Cerebellar cortex (tissue), 1 donor: ENCODE measurements around the gene RALGPS1.
A peak's percentile ranks its signal among the peaks of the same experiment; 100 is the strongest.

Experiments
- DNase-seq: peaks from one replicate; pipeline ENCODE4 v3.0.0-alpha.2; 2015; ENCODE audit warnings: low spot score

Gene RALGPS1, protein sequence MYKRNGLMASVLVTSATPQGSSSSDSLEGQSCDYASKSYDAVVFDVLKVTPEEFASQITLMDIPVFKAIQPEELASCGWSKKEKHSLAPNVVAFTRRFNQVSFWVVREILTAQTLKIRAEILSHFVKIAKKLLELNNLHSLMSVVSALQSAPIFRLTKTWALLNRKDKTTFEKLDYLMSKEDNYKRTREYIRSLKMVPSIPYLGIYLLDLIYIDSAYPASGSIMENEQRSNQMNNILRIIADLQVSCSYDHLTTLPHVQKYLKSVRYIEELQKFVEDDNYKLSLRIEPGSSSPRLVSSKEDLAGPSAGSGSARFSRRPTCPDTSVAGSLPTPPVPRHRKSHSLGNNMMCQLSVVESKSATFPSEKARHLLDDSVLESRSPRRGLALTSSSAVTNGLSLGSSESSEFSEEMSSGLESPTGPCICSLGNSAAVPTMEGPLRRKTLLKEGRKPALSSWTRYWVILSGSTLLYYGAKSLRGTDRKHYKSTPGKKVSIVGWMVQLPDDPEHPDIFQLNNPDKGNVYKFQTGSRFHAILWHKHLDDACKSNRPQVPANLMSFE

DNA sequence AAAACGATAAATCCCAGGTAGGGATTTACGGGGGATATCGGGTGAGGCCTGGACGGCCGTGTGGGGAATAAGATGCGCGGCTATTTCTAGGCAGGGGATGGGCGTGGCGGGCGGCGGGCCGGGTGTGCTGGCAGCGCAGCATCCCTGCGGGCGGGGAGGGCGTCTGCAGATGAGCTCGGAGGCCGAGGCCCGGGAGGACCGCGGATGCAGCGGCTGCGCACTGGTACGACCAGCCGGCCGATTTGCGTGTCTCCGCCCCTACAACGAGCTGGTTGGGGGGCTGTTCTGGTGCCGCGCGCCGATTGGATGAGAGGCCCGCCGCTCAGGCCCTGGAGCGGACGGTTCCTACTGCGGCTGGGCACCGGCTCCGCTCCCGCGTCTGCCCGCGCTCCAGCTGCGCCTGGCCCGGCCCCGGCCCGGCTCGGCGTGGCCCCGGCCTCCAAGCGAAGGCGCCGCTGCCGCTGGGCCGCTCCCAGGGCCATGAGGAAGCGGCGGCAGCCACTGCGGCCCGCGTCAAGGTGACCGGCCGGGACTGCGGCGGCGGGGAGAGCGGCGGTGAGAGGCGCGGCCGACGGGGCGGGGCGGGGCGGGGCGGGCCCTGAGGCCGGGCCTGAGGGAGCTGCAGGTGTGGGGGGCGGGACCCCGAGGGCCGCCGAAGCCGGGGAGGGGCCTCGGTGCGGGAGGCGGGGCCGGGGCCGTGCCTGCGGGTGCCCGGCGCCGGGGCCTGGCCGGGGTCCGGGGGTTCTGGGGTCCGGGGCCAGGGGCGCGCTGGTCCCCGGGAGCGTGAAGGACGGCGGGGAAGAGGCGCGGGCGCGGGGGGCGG is at the start of gene RALGPS1:
TSS of gene RALGPS1 (plus strand) at position 325 of the 823 bp plus-strand sequence. CDS start 47,508 bp downstream, outside the sequence.
- peak; percentile 95 for DNase-seq

DNA sequence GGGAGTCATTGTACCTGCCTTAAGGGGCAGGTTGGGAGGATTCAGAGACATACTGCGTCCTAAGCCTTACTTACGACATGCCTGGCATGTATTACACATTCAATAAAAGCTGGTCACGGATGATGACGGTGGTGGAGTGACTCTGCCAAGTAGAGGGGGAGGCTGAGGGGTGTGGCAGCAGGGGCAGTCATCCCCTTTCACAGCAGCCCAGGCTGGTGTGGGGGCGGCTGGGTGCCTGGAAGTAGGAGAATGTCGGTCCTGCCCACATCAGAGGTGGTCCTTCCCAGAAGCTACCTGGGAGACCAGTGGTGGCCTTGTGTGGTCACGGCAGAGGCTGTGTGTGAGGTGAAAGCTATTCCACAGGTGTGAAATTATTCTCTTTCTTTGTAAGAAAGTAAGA is 45.2 kb upstream of the RALGPS1 start:
- DNase-seq = no peak

DNA sequence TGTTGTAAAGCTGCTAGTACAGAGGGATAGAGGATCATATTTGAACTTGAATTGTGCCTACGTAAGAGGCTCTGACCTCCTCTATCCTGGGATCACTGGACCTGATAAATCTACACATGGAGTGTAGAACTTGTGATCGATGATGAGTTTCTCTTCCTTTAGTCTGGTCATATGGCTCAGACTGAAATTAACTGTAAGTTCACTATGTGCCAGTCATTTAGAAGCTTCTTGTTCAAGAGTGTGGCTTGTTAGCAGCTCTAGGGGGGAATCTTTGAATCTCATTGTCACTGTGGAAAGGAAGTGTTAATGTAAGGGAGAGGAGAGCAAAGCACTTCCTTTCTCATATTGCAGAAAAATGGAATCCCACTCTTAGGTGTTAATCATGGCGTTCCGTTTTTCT is 42.1 kb upstream of the RALGPS1 start:
- no peak for DNase-seq

DNA sequence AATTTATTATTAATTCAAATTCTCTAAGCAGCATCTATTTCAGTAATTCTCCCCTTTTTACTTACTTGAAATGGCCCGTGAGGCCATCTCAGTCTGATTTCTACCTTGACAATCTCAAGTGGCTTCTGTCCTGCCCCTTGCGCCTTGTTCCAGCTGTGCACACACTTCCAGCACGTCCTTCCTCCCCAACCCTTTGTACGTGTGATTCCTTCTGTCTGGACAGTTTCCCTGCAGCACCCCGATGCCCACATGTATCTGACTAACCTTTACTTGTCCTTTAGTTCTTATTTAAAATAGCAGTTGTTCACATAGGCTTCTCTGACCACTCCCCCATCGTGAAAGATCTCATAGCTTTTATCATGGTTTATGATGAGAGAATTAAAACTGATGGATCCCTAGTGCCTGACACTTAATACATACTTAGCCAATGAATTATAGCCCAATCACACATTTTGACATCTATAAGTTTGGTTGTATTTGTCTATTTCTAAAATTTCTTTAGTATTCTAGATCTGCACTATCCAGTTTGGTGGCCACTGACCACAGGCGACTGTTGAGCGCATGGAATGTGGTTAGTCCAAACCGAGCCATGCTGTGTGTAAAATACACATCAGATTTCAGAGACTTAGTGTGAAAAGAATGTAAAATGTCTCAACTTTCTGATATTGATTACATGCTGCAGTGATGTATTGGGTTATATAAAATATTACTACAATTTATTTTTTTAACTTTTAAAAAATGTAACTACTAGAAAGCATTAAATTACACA is 39.9 kb upstream of the RALGPS1 start:
- no peak for DNase-seq

DNA sequence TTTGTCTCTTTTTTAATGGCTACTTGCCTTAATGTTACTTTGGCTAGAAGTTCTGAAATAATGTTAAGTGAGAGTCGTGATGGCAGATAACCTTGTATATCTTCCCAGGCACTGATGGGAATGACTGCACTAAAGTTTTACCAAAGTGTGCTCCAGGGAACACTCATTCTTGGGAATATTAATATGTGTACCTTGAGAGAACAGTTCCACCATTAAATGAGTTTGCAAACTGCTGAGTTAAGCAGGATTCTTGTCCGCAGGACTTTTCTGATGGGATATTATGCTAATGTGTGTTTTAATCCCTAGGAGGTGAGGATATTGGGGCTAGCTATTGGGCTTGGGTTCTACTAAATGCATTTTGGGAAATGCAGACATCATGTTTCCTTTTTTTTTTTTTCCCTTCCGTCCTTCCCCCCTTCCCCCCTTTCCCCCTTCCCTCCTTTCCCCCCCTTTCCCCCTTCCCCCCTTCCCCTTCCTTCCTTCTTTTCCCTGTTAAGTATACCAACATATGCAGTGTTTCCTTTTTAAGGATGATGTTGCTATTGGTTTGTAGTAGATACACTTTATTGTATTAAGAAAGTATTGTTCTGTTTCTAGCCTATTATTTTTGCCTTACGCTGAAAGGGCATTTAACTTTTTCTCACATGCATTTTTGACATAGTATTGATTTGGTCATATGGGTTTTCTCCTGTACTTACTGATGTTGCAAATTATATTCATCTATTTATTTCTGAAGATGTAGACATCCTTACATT is 38.6 kb upstream of the RALGPS1 start:
- no peak for DNase-seq

DNA sequence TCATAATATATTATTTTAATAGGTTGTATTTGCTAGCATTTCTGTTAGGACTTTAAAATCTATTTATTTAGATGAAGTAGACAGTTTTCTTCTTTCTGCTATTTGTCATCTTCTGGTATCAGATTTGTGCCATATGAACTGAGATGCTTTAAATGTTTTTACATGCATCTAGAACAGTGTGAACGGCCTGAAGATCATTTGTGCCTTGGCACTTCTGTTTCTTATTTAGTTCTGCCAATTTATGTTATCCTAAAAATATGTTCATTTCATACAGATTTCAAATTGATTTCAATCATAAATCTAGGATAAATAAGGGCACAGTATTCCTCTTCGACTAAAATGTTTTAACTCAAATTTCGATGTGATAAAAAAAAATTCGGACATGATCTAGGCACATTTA is 38.1 kb upstream of the RALGPS1 start:
- DNase-seq = no peak

DNA sequence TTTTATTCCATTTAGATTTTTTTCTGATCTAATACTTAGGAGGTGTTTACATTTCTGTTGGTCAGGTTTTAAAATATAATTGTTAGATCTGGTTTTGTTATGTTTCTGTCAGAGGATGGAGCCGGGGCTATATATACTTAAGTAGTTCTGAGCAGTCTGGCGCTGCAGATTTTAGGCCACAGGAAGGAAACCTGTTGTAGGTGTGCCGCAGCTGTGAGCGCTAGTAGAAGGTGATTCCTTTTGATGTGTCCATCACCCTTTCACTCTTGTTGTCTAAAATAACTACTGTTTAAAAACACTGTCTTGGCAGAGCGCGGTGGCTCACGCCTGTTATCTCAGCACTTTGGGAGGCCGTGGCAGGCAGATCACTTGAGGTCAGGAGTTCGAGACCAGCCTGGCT is 37.2 kb upstream of the RALGPS1 start:
- no peak for DNase-seq

DNA sequence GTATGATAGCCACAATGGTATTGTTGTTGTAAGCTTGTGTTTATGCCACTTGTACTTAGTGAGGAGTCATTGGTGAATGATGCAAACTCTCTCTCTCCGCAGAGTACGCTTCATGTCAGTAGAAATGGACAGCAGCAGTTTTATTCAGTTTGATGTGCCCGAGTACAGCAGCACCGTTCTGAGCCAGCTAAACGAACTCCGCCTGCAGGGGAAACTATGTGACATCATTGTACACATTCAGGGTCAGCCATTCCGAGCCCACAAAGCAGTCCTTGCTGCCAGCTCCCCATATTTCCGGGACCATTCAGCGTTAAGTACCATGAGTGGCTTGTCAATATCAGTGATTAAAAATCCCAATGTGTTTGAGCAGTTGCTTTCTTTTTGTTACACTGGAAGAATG is 35.3 kb upstream of the RALGPS1 start:
- no peak for DNase-seq

DNA sequence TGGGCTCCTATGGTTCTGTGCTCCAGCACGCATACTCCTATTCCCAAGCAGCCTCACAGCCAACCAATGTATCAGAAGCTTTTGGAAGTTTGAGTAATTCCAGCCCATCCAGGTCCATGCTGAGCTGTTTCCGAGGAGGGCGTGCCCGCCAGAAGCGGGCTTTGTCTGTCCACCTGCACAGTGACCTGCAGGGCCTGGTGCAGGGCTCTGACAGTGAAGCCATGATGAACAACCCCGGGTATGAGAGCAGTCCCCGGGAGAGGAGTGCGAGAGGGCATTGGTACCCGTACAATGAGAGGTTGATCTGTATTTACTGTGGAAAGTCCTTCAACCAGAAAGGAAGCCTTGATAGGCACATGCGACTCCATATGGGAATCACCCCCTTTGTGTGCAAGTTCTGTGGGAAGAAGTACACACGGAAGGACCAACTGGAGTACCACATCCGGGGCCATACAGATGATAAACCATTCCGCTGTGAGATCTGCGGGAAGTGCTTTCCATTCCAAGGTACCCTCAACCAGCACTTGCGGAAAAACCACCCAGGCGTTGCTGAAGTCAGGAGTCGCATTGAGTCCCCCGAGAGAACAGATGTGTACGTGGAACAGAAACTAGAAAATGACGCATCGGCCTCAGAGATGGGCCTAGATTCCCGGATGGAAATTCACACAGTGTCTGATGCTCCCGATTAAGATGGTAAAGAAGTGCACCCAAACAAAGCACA is 34.2 kb upstream of the RALGPS1 start:
- no peak for DNase-seq

DNA sequence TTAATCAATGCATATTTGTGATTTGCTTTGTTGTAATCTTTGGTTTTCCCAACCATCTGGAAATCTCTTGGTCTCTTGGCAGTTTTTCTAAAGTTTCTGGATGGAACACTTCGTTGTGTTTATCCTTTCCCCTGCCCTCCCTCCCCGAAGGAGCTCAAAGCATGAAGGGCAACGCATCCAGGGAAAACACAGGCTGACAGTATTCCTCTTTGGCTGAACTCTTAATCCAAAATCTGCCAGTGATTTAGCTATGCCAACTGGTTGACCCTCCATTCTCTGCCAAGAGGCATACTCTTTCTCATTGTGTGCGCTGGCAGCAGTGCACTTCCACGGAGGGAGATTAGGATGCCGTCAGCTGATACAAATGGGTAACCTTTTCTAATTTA is 33.6 kb upstream of the RALGPS1 start:
- DNase-seq = peak; percentile 71

DNA sequence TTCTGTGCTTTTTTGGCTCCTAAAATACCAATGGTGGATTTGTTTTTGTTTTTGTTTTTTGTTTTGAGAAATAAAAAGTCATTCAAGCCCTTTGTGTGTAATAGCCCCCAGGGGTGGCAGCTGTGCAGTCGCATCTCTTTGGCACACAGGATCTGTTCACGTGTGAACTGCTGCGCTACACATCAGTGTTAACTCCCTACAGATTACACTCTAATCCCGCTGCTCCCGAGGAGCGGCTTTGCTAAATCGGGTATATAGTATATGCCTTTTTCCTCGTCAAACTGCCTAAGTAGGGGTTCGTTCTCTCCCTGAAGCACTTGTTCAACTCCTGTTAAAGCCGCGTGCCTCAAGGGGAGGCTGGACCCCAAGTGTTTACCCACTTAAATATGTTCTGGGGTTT is 31.8 kb upstream of the RALGPS1 start:
- DNase-seq = no peak

DNA sequence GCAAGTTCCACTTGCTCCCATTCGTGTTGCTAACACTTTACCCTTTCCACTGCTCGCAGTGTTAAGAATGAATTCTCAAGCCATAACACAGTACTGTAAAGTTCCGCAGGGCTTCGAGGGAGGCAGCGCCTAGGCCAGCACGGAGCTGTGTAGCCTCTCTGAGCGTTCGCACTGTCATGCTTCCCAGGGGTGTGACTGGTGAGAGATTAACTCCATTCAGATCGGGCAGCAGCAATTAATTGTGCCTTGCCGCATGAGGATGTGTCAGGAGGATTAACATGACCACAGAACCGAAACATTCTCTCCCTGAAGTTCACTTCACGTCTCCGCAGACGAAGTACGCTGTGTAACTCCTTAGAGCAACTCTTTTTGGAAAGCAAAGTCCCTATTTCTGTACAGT is 30.9 kb upstream of the RALGPS1 start:
- no peak for DNase-seq

DNA sequence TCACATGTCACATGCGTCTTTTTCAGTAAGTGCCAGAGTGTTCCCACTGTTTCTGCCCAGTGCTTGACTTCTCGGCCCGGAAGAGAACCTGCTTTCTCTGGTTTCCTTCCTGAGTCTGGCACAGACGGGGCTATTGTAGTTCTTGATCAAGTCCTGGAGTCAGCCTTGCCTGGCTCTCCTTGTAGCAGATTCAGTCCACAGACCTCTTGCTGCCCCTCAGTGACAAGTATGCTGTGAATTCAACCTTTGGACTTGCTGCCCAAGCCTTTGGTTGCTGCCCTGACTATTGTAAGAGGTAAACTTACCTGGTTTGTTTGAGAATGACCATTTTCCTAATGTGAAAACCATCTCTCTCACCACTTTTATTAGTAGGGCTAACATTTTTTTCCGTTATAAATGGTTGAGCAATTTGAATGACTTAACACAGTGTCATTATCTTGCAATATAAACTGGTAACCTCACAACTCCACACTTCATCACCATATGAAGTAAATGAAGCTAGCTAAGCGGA is 29.4 kb upstream of the RALGPS1 start:
- DNase-seq = no peak

DNA sequence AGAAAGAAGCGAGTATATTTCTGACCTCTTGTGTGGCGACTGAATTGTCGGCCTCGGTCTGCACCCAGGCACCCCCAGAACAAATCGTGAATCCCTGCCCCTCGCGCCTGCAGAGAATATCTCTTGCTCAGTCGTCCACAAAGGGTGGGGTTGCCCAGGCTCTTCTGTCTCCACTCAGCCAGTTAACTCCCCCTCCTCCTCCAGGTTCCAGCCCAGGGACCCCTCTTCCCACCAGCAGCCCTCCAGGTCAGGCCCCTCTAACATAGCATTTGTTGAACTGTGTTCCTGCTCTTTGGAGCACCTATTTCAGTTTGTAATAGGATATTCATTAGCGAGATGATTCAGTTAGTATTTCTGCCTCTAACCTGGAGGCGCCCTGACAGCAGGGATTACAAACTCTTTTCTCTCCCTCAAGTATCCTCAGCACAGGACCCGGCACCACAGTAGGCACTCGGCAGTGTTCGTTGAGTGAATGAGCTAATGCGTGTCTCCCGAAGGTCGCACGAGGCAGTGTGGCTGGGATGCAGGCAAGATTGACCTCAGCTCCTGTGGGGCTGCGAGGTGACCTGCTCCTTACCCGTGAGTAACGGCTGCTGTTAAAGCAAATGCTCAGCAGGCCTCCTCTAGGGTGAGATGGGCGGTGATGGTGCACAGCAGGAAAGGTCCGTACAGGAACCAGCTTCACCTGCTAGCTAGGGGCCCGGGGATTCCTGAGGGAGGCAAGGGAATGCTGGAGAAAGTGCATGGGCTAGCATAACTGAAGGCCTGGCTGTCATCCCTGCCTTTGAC is 28.4 kb upstream of the RALGPS1 start:
- no peak for DNase-seq

DNA sequence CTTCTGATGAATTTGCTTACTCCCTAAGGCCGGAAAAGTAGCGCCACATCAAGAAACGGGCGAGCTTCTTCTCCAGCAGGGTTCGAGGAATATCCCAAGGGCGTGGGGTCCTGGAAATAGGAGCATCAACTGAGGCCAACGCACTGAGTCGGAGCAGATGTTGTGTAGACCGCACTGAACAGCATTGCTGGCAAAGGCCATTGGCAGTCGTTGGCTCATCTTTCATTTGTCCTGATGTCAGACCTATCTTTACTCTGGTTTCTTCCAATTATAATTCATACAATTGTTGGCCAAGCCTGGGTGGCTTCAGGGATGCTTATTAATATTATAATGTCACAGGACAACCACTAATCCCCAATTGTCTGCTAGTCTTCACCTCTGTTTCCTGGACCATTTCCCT is 27.7 kb upstream of the RALGPS1 start:
- no peak for DNase-seq

DNA sequence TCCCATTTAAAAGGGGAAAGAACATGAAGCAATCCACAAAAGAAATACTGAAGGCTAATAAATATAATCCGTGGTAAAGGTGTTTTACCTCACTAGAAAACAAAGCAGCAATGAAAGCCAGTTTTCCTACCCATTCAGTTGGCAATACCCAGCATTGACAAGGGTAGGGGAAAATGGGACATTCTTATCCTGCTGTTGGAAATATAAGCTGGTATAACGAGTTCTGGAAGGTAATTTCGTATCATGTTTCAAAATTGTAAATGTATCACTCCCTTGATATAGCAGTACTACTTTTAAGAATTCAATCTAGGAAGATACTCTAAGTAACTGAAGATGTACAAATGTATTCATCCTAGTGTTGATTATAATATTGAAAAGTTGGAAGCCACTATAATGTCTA is 22.9 kb upstream of the RALGPS1 start:
- no peak for DNase-seq

DNA sequence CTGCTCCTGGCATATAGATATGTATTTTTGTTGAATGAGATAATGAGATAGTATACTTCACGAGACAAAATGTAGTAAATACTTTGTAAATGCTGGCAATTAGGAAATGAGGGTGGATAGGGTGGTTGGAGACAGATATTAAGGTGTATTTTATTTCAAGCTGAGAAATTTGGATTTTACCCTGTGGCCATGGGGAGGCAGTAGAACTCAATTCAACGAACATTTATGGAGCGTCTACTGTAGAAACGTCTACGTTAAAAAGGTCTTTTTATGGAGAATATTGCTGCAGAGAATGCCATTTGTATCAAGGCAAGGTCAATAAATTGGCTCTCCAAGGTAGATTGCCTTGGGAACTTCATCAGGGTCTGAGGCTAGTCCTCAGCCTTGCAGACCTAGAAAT is 21.5 kb upstream of the RALGPS1 start:
- peak; percentile 44 for DNase-seq

DNA sequence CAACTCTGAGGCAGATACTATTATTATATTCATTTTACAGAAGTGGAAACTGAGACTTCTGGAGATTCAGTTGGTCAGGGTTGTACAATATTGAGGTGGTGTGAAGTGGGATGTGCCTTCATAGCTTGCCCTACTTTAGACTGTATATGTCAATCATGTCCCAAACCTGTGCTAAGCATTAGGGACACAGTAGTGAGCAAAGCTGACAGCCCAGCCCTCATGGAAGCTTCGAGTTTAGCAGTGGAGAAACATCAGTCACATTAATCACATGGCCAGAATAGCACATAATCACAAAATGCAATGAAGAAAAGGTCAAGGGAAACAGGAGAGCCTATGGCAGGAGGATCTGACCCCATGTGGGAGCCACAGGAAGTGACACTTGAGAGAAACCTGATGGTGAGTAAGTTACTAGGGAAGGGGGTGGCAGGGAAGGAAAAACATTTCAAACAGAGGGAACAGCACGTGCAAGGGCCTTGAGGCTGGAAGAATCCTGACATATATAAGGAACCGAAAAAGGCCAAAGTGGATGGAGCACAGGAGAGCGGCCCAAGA is 20.5 kb upstream of the RALGPS1 start:
- no peak for DNase-seq

DNA sequence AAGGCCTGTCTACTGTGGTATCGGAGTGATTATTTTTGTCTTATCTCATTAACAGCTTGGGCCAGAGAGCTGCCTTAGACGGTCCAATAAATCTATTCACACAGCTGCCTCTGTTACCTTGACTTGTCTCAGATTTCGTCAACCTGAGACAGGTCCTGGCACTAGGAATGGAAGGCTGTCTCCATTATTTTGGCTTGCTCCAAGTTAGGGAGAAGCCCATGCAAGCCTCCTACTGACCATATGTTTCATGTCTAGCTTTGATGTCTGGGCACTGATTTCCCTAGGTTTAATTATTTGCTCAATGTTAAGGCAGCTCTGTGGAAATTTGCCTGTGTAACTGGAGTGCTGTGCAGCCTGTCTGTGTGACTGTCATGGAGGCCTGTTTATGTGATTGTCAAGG is 12.4 kb upstream of the RALGPS1 start:
- DNase-seq = no peak

DNA sequence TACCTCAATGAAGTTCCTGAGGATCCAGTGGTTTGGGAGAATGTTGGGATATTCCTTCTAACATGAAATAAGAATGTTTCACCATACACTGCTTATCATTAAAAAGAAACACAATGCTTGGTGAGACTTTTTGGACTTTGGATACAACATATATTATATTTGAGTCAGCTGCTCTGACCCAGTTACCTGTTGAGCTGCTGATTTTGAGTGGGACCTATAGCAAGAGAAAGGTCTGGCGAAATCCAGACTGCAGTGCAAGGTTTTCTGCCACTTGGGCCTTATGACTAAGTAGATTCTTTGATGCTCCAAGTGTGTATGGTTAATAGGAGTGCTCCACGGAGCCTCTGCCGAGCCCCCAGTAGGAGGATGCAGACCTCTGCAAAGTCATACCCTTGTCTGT is 10.0 kb upstream of the RALGPS1 start:
- DNase-seq = no peak
